ENCODE results near the gene SLC7A14. TPM values are rescaled to one million over a fixed set of nuclear protein-coding genes. Genes with fewer than 3 reads are reported as not detected.

SLC7A14 gene
- total RNA-seq, 1 donor from 2014 or later = not detected

GRCh38 chr3:170494766-170495165, 91.1 kb downstream of the SLC7A14 start:
- no peaks in the 10 kb centered on the region for H3K27me3 ChIP-seq
- no peak overlapping the region for H3K4me2 ChIP-seq
- DNase-seq (ENCODE audit: low spot score) = no peak
- Mint-ChIP-seq H3K27ac (no peak overlapping the region), H3K27me3 (ENCODE audit: insufficient read depth, low read depth) (peaks cover 2% of the 10 kb centered on the region), H3K9me3 (peaks cover 7% of the 10 kb centered on the region), H3K36me3 (peaks cover 2% of the 10 kb centered on the region), H3K4me3 (no peak overlapping the region), H3K4me1 (no peaks in the 10 kb centered on the region)
- no peaks in the 10 kb centered on the region for H3K36me3 ChIP-seq
- H3K4me1 ChIP-seq = no peaks in the 10 kb centered on the region
- H3K27ac ChIP-seq = no peak overlapping the region
- TF ChIP-seq EZH2phosphoT487 (IDR thresholded peaks at IDR 0.05) (no peak), EZH2 (IDR thresholded peaks at IDR 0.05) (no peak), CTCF (IDR thresholded peaks at IDR 0.05) (no peak)
- no peak overlapping the region for H3K4me3 ChIP-seq
- H3F3A ChIP-seq (ENCODE audit: low read depth) = no peaks in the 10 kb centered on the region
- no peaks in the 10 kb centered on the region for H3K79me2 ChIP-seq (ENCODE audit: low read depth)
- no peaks in the 10 kb centered on the region for H4K20me1 ChIP-seq (ENCODE audit: low read depth)
- no peak overlapping the region for H3K9ac ChIP-seq
- no peak overlapping the region for H2AFZ ChIP-seq (replicated peaks)
- no peaks in the 10 kb centered on the region for H3K9me3 ChIP-seq (ENCODE audit: low read depth)

GRCh38 chr3:170493712-170494182, 92.1 kb downstream of the SLC7A14 start:
- Histone ChIP-seq H2AFZ (replicated peaks) (no peak overlapping the region), H3K9me3 (ENCODE audit: low read depth) (no peaks in the 10 kb centered on the region), H3F3A (ENCODE audit: low read depth) (no peaks in the 10 kb centered on the region), H3K4me3 (no peak overlapping the region), H3K4me2 (no peak overlapping the region), H3K79me2 (ENCODE audit: low read depth) (no peaks in the 10 kb centered on the region), H3K4me1 (no peaks in the 10 kb centered on the region), H3K9ac (no peak overlapping the region), H4K20me1 (ENCODE audit: low read depth) (no peaks in the 10 kb centered on the region), H3K36me3 (no peaks in the 10 kb centered on the region), H3K27ac (no peak overlapping the region), H3K27me3 (no peaks in the 10 kb centered on the region)
- Mint-ChIP-seq H3K9me3 (peaks cover 7% of the 10 kb centered on the region), H3K4me1 (no peaks in the 10 kb centered on the region), H3K27me3 (ENCODE audit: insufficient read depth, low read depth) (peaks cover 2% of the 10 kb centered on the region), H3K4me3 (no peak overlapping the region), H3K27ac (no peak overlapping the region), H3K36me3 (peaks cover 2% of the 10 kb centered on the region)
- TF ChIP-seq EZH2phosphoT487 (IDR thresholded peaks at IDR 0.05) (no peak), EZH2 (IDR thresholded peaks at IDR 0.05) (no peak), CTCF (IDR thresholded peaks at IDR 0.05) (no peak)
- DNase-seq (ENCODE audit: low spot score) = no peak

GRCh38 chr3:170491901-170492300, 94.0 kb downstream of the SLC7A14 start:
- H3K4me3 ChIP-seq = no peak overlapping the region
- H4K20me1 ChIP-seq (ENCODE audit: low read depth) = no peaks in the 10 kb centered on the region
- H3K4me2 ChIP-seq = no peak overlapping the region
- H2AFZ ChIP-seq (replicated peaks) = no peak overlapping the region
- H3K36me3 ChIP-seq = no peaks in the 10 kb centered on the region
- no peak overlapping the region for H3K27ac ChIP-seq
- peaks cover 8% of the 10 kb centered on the region for H3K4me1 Mint-ChIP-seq
- no peaks in the 10 kb centered on the region for H3F3A ChIP-seq (ENCODE audit: low read depth)
- H3K9me3 ChIP-seq (ENCODE audit: low read depth) = no peaks in the 10 kb centered on the region
- no peak for DNase-seq (ENCODE audit: low spot score)
- H3K4me3 Mint-ChIP-seq = no peak overlapping the region
- H3K36me3 Mint-ChIP-seq = peaks cover 2% of the 10 kb centered on the region
- no peaks in the 10 kb centered on the region for H3K27me3 Mint-ChIP-seq (ENCODE audit: insufficient read depth, low read depth)
- H3K4me1 ChIP-seq = peaks cover 2% of the 10 kb centered on the region
- no peak overlapping the region for H3K9ac ChIP-seq
- no peak overlapping the region for H3K27ac Mint-ChIP-seq
- H3K27me3 ChIP-seq = no peaks in the 10 kb centered on the region
- TF ChIP-seq CTCF (IDR thresholded peaks at IDR 0.05) = no peak
- TF ChIP-seq EZH2phosphoT487 (IDR thresholded peaks at IDR 0.05) = no peak
- no peaks in the 10 kb centered on the region for H3K79me2 ChIP-seq (ENCODE audit: low read depth)
- H3K9me3 Mint-ChIP-seq = peaks cover 7% of the 10 kb centered on the region

Measured in neural progenitor cell (in vitro differentiated cells).